Measurements from ENCODE around the gene ARFIP2. TPM values are rescaled to one million over a fixed set of nuclear protein-coding genes. Genes with fewer than 3 reads are reported as not detected.
A peak's percentile ranks its signal among the peaks of the same experiment; 100 is the strongest.

Gene ARFIP2
- total RNA-seq, 1 donor from 2014 or later: 60.3 TPM

DNA sequence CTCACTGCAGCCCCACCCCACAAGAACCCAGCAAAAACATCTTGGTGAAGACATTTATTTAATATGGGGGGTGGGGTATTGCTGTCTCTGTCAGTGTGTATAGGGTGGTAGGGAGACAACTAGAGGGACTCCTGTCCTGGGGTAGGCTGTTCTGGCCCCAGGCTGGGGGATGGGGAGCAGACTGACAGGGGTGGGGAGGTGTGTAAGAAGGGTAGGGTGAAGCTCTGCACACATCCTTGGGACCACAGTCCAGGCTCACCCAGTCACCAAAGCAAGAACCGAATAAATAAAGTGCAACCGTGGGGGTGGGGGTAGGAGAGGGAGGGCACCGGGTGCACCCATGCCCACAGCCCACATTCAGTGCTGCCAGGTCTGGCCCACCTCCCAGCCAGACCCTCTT lies 32.6 kb downstream of the ARFIP2 start:
- DNase-seq (ENCODE audit: extremely low read depth, low read depth, low spot score): no peak

- no peak for DNase-seq (ENCODE audit: extremely low read depth, low read depth, low spot score)
These were observed 37.7 kb downstream of the ARFIP2 start for GRCh38 chr11:6443269-6444003.

DNA sequence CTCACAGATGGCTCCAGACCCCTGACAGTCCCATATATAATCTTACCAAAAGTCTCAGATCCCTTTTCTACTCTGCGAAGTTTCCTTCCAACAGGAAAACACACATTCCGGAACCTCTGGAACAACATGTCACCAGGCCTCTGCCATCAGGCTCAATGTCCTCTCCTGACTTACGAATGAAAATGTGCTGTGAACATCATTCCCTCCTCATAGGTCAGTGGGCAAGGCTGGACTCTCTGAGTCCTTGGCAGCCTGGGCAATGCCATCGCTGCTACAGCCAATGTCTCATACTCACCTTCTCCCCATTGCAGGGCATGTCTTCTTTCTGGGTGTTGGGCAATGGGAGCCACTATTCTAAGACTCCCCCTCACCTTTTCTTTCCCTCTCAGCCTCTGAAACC lies 38.7 kb downstream of the ARFIP2 start:
- no peak for DNase-seq (ENCODE audit: extremely low read depth, low read depth, low spot score)

GRCh38 chr11:6440906-6441358 lies 40.2 kb downstream of the ARFIP2 start, which contains the start of gene HPX:
HPX (minus strand) TSS chr11:6440987; CDS start chr11:6440963, 24 bp downstream.
- DNase-seq (ENCODE audit: extremely low read depth, low read depth, low spot score): no peak

GRCh38 chr11:6438979-6439571 lies 42.1 kb downstream of the ARFIP2 start:
- DNase-seq (ENCODE audit: extremely low read depth, low read depth, low spot score): peak; percentile 18

DNA sequence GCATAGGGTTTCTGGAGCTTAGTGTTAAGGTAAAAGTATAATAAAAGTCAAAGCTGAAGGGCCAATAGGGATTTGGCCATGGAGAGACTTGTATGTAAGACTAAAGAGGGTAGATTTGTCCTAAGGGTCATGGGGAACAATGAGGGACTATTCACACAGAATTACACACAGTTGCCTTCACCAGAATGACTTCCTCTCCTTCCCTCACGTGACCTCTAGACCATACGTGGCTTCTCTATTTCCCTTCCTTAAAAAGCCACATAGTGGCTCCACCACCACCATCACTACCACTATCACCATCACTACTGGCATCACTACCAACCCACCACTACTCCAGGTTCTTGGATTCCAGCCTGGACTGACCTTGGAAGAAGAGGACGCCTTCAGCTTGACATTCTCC lies 43.1 kb downstream of the ARFIP2 start:
- no peak for DNase-seq (ENCODE audit: extremely low read depth, low read depth, low spot score)

DNA sequence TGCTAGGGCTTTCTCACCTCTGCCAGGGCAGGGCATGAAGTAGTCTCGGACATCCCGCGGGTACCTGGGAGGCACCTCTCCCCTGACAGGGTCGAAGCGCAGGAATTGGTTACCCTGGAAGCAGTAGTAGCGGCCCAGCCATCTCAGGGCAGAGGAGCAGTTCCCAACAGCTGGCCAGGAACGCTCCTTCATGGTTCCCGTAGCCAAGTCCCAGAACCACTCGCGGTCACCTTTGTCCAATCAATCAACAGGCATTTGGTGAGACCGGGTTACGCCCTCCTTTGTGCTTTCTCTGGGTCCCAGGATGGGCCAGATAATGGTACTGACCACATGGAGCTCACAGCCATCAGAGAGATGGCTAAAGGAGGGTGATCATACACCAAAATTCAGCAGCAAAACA lies 43.7 kb downstream of the ARFIP2 start:
- no peak for DNase-seq (ENCODE audit: extremely low read depth, low read depth, low spot score)

GRCh38 chr11:6433998-6434660 lies 47.0 kb downstream of the ARFIP2 start:
- DNase-seq (ENCODE audit: extremely low read depth, low read depth, low spot score): no peak

- DNase-seq (ENCODE audit: extremely low read depth, low read depth, low spot score): no peak
These were observed 49.3 kb downstream of the ARFIP2 start for GRCh38 chr11:6431861-6432260.

GRCh38 chr11:6427516-6427915 lies 53.6 kb downstream of the ARFIP2 start:
- DNase-seq (ENCODE audit: extremely low read depth, low read depth, low spot score): no peak

Other genes starting within 250 kb of the ARFIP2 start
- gene FHIP1B, start 246.7 kb downstream of the ARFIP2 start, total RNA-seq: 16.1 and 22.9 TPM in 2 replicates
- gene CNGA4, start 242.2 kb downstream of the ARFIP2 start, total RNA-seq: 0.12 TPM in 1 of 2 replicates, not detected in the other
- not detected in 2 replicates for gene CCKBR, start 221.5 kb downstream of the ARFIP2 start, total RNA-seq
- gene CAVIN3, start 160.8 kb downstream of the ARFIP2 start, total RNA-seq: 365 and 424 TPM in 2 replicates
- gene SMPD1, start 90.9 kb downstream of the ARFIP2 start, total RNA-seq: 89.0 and 90.5 TPM in 2 replicates
- gene APBB1, start 62.2 kb downstream of the ARFIP2 start, total RNA-seq: 36.3 and 46.7 TPM in 2 replicates
- 2.5 TPM in 1 of 2 replicates, not detected in the other for gene HPX, start 40.3 kb downstream of the ARFIP2 start, total RNA-seq
- 17.1 and 46.3 TPM in 2 replicates for gene TRIM3, start 7.4 kb downstream of the ARFIP2 start, total RNA-seq
- 15.5 and 30.4 TPM in 2 replicates for gene TIMM10B, start 170 bp upstream of the ARFIP2 start, total RNA-seq
- gene DNHD1, start 15.9 kb upstream of the ARFIP2 start, total RNA-seq: 1.2 and 5.1 TPM in 2 replicates
- gene RRP8, start 122.3 kb upstream of the ARFIP2 start, total RNA-seq: 19.2 and 19.6 TPM in 2 replicates
- 191 and 194 TPM in 2 replicates for gene ILK, start 122.4 kb upstream of the ARFIP2 start, total RNA-seq
- gene TAF10, start 130.9 kb upstream of the ARFIP2 start, total RNA-seq: 81.6 and 122 TPM in 2 replicates
- 221 and 241 TPM in 2 replicates for gene TPP1, start 138.1 kb upstream of the ARFIP2 start, total RNA-seq
- 89.7 and 177 TPM in 2 replicates for gene DCHS1, start 174.5 kb upstream of the ARFIP2 start, total RNA-seq
- gene MRPL17, start 202.0 kb upstream of the ARFIP2 start, total RNA-seq: 68.9 and 76.8 TPM in 2 replicates

Measured in glomerular endothelial cell (primary cell).